ENCODE data around the gene ST7.
"Not testable (repeated sequence)": the region's sequence is repeated elsewhere in the genome, so short reads cannot be mapped to it uniquely, and the experiment has no call there.

The ST7 gene

DNA sequence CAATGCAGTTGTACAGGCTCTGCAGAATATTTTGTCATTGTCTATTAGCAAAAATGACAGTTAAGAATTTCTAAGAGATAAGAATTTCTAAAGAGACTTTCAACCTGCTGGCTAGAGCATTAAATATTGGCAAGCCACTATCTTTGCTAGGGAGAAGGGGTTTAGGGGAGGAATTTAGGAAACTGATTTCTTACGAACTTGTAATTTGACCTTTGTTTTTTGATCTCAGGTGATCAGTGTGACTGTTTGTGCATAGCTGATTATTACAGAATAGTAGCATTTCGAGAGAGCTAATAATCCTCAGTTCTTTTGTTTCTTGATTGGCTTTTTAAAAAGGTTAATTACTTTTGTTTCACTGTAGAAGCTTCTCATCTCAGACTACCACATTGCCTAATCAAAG is 68.1 kb downstream of the ST7 start:
- FAIRE-seq (no peak), DNase-seq (ENCODE audit: insufficient read length, low spot score) (no peak)

DNA sequence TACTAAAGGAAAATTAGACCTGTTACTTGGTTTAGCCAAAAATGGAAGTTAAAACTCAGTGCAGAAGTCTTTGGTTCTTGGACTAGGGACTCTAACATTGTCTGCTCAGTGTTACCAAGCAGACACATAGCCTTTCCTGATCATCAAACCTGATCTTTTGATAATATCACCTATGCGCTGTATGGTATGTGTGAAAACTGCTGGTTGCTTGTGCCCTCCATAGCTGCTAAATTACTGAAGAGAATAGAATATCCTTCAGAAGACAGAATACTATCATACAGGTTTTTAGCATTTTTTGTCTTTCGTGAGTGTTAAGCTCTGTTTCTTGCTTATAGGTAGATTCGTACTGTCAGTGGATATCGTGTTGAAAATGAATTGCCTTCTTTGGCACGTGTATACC is 68.7 kb downstream of the ST7 start:
- FAIRE-seq (peak; percentile 21), DNase-seq (ENCODE audit: insufficient read length, low spot score) (no peak)

DNA sequence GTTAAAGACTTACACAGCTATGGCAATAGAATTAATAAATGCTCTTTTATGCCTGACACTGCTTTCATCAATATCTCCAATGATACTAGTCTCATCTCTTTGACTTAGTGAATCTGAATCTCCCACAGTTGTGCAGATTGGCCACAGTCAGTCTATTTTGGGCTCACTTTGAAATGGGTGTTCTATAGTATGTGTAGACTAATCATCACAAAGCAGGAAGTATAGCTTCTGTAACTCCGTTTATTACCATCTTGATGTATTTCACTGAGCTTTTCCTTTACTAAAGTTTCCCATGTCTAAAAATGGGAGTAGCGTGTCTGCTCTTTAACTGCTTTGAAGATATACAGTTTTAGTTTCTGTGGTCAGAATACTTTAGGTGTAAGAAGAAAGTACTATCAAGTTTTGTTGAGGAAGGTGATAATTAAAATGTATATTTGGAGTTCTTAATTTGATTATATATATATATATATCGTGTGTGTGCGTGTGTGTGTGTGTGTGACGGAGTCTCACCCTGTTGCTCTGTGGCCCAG is 70.1 kb downstream of the ST7 start:
- DNase-seq (ENCODE audit: insufficient read length, low spot score) (no peak), FAIRE-seq (no peak)

DNA sequence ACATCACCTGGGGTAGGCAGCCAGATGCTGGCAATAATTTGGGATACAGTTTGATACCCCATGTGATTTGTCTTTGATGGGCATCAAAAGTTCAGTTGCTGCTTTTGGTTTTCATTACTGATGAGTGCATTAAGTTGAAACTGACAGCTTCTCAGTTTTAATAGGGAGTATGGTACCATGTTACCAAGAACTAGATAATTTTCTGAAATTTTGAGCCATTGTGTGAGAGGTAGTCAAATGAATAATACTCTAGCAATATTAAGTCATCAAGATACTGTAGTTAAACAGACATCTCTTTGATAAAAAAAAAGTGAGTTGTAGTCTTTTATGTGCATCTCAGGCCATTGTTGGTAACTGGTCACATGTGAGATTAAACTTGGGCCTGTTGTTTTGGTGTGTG is 71.5 kb downstream of the ST7 start:
- FAIRE-seq: peak; percentile 21

DNA sequence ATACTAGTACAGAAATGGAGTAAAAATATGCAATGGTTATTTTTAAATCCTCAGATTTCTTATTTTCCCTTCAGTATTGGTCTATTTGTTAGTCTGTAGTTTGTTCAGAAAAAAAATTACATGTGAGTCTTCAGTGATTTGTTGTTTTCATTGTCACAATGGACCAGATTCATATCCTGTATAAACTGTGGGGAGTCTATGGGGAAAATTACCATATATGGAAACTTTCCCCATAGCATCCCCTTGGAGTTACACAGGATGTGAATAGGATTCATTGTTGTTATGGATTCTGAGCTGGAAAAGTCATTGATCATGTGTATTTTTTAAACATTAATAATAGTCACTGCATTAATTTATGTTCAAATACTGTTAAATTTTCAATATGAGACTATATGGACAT is 72.6 kb downstream of the ST7 start:
- DNase-seq (ENCODE audit: insufficient read length, low spot score) (no peak), FAIRE-seq (no peak)

More for the DNA sequence above, 71.5 kb downstream of the ST7 start:
- no peak for DNase-seq (ENCODE audit: insufficient read length, low spot score)

DNA sequence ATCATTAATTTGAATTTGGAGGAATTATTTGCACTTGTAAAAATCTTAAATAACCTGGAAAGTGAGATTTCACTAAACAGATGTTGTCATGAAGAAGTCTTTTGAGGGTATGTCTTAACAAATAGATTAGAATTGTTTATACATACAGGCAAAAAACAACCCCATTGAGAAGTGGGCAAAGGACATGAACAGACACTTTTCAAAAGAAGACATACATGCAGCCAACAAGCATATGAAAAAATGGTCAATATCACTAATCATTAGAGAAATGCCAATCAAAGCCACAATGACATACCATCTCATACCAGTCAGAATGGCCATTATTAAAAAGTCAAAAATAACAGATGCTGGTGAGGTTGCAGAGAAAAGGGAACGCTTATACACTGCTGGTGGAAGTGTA is 77.0 kb downstream of the ST7 start:
- DNase-seq (ENCODE audit: insufficient read length, low spot score); FAIRE-seq: not testable (repeated sequence)

DNA sequence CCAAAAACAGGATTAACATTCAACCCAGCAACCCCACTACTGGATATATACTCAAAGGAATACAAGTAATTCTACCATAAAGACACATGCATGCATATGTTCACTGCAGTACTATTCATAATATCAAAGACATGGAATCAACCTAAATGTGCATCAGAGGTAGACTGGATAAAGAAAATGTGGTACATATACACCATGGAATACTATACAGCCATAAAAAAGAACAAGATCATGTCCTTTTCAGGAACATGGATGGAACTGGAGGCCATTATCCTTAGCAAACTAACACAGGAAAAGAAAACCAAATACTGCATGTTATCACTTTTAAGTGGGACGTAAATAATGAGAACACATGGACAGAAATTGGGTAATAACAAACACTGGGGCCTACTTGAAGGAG is 77.5 kb downstream of the ST7 start:
- FAIRE-seq; DNase-seq (ENCODE audit: insufficient read length, low spot score): not testable (repeated sequence)

DNA sequence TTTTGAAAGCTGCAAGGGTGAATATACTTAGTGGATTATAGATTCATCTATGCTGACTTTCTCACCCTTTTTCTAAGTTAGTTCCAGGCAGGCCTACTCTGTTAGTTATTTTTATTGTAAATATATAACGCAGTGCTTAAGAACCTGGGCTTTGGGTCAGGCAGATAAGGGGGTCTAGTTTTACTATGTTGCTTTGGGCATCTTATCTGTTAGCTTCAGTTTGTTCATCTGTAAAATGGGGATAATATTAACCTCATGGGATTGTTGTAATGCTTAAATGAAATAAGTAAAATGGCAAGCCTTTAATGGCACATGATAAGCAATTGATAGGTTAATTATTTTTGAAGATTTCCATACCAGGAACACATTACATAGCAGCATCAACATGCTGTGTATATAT is 79.5 kb downstream of the ST7 start:
- FAIRE-seq (no peak), DNase-seq (ENCODE audit: insufficient read length, low spot score) (no peak)

DNA sequence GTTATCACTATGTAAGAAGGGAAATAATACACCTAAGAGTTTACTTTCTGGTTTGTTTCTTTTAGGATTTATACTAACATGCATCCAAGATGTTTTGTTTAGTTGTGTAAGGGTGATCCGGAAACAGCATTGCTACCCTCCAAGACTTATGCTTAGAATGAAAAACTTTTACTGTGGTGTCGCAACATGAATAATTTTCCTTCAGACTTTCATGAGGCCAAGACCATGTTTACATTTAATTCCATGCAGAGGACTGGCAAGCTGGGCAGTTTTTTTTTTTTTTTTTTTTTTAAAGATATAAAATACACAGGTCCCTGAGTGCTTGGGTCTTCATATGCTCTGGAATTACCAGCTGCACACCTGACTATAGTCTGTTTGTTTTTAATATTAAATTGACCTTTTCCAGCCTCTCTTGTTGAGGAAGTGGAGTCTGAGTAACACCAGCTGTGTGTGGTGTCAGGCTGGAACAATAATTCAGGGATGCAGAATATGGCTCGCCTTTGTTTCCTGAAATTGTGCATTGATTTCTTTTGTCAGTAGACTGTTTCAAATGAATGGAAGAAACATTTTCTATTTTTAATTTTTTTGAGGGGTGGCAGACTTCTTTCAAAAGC is 81.7 kb downstream of the ST7 start:
- no peak for DNase-seq (ENCODE audit: insufficient read length, low spot score)
- FAIRE-seq: no peak

DNA sequence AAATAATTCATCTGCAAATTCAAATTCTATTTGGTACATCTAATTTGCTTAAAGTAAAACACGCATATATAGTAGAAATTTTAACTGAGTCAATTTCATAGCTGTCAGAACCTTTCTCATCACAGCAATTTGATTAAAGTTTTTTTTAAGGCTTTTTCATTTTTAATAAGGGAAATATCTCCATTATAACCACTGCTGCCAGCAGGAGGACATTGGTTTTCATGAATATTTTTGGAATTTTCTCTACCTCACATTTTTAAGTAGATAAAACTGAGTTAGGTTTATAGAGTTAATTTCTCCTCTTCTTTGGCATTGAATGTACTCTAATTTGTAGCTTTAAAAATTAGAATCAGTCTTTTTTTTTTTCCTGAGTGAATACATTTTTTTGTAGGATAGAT is 82.2 kb downstream of the ST7 start:
- FAIRE-seq (no peak), DNase-seq (ENCODE audit: insufficient read length, low spot score) (no peak)

DNA sequence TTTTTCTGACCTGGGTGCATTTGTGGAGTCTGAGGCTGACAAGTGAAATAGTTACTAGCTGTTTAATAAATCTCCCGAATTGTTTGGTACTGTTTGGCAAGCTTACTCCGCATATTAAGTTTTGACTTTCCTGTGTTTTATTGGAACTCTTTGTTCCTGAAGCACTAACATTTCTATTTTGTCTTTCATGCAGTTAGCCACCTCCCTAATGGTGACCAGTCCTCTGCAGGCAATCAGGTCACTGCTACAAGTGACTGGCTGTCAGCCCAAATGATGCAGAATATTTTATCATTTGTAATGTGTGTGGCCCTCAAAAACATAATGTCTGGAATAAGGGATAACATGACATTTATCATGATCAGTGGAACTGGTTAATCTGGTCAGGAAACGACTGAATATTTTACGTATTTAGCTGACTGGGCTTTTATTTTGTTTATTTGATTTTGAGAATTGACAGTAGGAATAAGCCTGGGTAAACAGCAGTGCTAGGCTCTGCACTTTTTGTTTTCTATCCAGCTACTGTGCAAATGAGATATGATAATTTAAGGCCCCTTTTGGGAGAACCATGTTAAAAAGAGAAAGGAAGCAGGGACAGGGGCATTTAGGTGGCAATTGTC is 82.9 kb downstream of the ST7 start:
- no peak for DNase-seq (ENCODE audit: insufficient read length, low spot score)
- no peak for FAIRE-seq

DNA sequence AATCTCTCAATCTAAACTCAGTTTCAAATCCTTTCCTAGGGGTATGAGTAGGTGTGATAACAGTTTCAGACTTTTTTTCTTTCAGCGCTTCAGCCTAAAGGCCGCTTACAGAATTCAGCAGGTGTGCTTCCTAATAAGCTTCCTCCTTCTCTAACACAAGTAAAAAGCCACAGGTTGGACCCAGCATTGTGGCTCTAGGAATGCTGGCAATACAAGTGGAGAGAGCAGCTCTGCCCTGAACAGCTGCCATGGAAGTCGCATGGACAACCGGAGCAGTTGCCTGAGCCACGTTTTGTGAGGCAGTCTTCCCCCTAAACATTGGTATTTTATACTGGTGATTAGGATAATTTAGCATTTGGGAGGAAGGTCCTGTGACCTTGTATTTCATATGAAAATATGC is 83.5 kb downstream of the ST7 start:
- DNase-seq (ENCODE audit: insufficient read length, low spot score): no peak
- FAIRE-seq: no peak

DNA sequence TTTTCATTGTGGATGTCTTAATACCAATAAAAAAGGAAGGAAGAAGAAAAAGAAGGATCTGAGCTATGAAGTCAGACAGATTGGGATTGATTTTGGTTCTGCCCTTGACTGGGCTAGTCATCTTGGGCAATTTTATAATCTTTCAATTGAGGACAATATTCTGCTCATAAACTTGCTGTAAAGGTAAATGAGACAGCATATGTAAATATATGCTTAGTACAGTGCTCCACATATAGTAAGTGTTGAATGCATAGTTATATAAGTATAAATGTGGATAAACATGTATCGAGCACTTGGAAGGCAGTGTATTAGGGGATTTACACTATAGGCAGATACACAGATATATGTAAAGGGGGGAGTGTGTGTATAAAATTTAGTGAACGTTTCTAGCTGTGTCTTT is 85.1 kb downstream of the ST7 start:
- DNase-seq (ENCODE audit: insufficient read length, low spot score): no peak
- no peak for FAIRE-seq

DNA sequence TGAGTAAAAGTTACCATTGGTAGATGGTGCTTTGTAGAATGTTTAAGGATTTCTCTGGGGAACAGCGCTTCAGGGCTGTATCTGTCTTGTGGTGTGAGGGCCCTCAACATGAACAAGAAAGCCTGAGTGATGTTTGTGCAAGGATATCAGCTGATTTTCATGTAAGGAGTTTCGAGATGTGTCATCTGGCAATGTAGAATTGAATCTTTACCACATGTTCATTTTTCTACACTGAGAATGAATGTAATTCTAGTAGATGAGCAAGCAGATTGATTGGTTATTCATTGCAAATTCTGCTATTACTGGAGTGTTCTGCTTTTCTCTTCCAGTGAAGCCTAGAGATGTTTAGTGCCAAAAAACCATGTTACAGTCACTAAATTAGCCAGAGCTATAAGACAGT is 87.7 kb downstream of the ST7 start:
- DNase-seq (ENCODE audit: insufficient read length, low spot score) (no peak), FAIRE-seq (peak; percentile 4)

DNA sequence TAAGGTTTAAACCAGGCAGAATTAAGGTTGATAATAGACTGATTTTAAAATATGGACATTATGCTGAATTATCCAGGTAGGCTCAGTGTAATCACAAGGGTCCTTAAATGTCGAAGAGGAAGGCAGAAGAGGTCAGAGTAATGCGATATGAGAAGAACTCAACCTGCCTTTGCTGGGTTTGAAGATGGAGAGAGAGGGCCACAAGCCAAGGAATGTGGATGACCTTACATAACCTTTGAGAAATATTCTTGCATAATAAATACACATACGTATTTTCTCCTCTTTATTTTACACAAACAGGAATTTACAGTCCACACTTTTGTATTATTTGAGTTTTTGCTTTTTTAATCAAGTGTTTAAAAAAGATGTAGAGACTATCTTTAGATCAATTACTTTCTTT is 88.5 kb downstream of the ST7 start:
- no peak for DNase-seq (ENCODE audit: insufficient read length, low spot score)
- FAIRE-seq: no peak

DNA sequence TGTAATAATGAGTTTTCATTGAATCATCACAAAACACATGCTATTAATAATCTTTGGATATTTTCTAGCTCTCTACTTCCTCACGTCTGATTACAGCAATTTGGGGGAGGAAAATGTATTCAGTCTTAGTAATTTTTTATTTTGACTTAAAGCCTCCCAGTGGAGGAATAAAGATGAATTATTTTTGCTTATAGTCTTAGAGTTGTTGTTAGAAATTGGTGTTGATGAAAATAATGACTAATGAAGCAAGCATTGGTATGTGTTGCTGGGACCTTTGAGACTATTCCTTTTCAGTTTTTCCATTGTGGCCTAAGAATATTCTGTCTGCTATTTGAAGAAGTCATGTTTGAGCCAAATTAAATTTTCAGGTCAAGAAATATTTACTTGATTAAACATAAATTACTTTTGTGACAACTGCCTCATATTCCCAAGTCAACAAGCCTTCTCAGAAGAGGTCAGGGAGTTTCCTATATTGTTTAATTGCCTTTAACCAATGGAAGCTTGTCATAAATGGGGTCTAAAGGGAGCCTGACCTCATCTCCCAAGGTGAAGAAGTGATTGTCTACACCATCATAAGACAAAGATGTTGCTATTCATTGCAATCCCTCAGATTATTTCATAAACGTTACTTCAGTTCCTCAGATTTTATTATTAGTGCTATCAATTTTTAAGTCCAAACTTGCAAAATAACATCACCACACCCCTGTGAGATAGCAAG is 90.0 kb downstream of the ST7 start:
- DNase-seq (ENCODE audit: insufficient read length, low spot score): no peak
- FAIRE-seq: no peak

DNA sequence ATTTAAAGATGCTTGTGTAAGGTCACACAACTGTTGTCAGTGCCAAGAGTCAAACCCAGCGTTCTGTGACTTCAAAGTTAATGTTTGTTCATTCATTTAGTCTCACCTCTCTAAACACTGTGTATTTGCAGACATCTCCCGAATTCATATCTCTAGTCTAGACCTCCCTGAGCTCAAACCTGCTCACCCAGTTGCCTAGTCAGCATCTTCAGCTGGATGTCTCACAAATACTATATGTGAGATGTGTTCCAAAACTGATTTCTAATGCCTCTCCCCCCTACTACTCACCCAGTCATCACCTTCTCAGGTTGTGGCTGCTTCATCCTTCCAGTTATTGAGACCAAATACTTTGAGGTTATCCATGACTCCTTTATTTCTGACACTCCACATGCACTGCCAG is 91.4 kb downstream of the ST7 start:
- FAIRE-seq: no peak
- no peak for DNase-seq (ENCODE audit: insufficient read length, low spot score)

DNA sequence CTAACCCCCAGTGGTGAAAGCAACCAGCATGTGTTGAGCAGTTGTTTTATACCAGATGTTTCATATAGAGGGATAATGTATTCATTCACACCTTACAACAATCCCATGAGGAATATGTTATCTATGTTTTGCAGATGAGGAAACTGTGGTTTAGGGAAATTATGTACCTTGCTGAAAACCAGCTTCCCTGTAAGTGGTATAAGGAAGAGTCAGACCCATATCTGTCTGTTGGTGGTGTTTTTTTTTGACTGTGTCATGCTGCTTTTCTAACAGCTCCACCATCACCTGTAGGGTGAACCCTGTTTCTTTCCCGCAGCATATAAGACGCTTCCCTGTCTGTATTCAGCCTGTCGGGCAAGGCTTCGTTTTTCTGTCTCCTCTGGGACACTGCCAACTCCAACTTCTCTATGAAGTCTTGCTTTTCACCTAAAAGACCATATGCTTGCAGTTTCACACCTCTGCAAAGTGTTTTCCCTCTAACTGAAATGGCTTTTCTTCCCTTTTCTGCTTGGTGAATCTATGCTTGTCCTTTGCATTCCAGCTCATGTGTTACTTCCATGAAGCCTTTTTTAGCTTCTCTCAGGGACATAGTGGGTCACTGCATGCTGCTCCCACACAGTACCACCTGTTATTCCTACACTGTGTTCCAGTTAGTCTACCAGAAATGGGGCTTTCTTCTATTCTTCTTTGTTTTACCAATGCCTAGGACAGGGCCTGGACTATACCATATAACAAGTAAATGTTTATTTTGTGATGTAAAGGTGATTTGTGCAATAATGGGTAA is 92.8 kb downstream of the ST7 start:
- DNase-seq (ENCODE audit: insufficient read length, low spot score) (no peak), FAIRE-seq (no peak)

DNA sequence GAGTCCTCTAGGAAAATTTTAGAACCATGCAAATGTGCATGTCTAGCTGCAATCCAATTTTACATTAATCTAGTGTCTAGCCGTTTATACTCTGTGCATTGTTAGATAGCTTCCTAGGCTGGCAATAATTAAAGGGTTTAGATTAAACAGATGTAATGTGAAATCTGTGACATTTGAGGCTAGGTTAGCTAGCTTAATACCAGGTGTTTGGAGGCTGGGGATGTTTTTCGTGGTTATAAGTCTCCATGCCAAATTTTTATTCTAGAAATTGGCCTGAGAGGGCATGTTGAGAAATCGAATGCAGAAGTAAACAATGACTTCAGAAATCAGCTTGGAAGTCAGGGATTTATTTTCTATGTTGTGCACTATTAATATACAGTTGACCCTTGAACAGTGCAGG is 94.2 kb downstream of the ST7 start:
- DNase-seq (ENCODE audit: insufficient read length, low spot score) (no peak), FAIRE-seq (no peak)

DNA sequence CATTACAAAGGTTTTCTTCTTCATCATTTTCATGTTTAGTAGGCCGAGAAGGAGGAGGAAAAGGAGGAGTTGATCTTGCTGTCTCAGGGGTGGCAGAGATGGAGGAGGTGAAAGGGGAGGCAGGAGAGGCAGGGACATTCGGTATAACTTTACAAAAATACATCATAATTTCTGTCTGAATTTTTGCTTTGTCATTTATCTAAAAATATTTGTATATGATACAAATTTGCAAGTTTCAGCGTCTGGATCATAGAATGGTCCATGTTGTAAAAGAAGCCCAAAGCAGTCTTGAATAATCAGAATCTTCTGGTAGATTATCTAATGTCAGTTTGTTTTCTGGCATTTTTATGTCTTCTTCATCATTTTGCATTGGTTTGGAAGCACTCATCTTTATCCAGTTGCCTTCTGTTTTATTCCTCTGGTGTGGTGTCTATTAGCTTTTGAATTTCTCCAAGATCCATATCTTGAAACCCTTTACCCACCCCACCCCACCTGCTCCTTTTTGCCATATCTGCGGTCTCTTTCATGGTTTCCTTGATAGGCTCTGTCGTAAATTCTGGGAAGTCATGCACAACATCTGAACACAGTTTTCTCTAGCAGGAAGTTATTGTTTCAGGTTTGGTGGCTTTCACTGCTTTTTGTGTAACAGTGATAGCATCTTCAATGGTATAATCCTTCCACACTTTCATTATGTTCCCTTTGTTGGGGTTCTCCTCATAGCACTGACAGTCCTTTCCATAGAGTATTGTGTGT is 95.0 kb downstream of the ST7 start:
- no peak for FAIRE-seq
- DNase-seq (ENCODE audit: insufficient read length, low spot score): no peak

DNA sequence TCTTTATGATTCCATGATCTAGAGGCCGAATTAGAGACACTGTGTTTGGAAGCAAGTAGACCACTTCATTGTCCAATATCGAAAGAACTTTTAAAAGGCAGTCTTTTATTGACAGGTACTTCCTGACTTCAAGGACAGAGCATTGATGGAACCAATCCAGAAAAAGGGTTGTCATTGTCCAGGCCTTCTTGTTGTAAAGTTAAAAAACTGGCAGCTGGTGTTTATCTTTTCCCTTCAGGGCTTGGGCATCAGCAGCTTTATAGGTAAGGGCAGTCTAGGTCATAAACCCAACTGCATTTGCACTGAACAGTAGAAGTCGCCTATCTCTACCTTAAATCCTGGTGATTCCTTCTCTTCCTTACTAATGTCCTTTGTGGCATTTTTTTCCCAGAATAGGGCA is 95.6 kb downstream of the ST7 start:
- DNase-seq (ENCODE audit: insufficient read length, low spot score): no peak
- FAIRE-seq: peak; percentile 44

Measured in GM19239 (cell line).